ENCODE results near the gene OGFOD3.

- TF ChIP-seq GATA3 (IDR thresholded peaks at IDR 0.05; ENCODE audit: borderline replicate concordance) (no peak), CTCF (IDR thresholded peaks at IDR 0.05) (no peak)
Measured at GRCh38 chr17:82437325-82437668, 18.9 kb upstream of the OGFOD3 start.
